Neural cell (in vitro differentiated cells): ENCODE measurements around the gene GTPBP4.
A peak's percentile ranks its signal among the peaks of the same experiment; 100 is the strongest.

ENCODE experiments used
- CTCF ChIP-seq: fragments of 450-650 bp; IDR thresholded peaks from 2 replicates; pipeline ENCODE4 v1.5.1; 2014; ENCODE audit warnings: antibody characterized with exemption, mild to moderate bottlenecking, moderate library complexity; ENCODE audit not compliant: poor library complexity, severe bottlenecking
- EP300 ChIP-seq: fragments of 450-650 bp; conservative IDR thresholded peaks from 2 replicates; pipeline ENCODE4 v1.6.1; 2014; ENCODE audit warnings: antibody characterized with exemption, mild to moderate bottlenecking, moderate library complexity; ENCODE audit not compliant: poor library complexity, severe bottlenecking
- EZH2 ChIP-seq: fragments of 200-600, 300-800 bp; shearing (Covaris generic), sonication (generic); IDR thresholded peaks from 2 replicates; pipeline ENCODE4 v1.6.1; 2014; ENCODE audit warnings: antibody characterized with exemption, low read length, borderline replicate concordance, mild to moderate bottlenecking; ENCODE audit not compliant: insufficient read depth, poor library complexity, severe bottlenecking
- TF ChIP-seq, protein P1 (sequence below): IDR thresholded peaks from 2 replicates; pipeline ENCODE4 v1.6.1; 2012; ENCODE audit warnings: borderline replicate concordance

GRCh38 chr10:1056326-1057105, 68.3 kb downstream of the GTPBP4 start, which contains the start of gene WDR37:
- TF ChIP-seq CTCF (peak; percentile 10), EZH2 (no peak), EP300 (peak; percentile 65)
- TF ChIP-seq, protein P1, sequence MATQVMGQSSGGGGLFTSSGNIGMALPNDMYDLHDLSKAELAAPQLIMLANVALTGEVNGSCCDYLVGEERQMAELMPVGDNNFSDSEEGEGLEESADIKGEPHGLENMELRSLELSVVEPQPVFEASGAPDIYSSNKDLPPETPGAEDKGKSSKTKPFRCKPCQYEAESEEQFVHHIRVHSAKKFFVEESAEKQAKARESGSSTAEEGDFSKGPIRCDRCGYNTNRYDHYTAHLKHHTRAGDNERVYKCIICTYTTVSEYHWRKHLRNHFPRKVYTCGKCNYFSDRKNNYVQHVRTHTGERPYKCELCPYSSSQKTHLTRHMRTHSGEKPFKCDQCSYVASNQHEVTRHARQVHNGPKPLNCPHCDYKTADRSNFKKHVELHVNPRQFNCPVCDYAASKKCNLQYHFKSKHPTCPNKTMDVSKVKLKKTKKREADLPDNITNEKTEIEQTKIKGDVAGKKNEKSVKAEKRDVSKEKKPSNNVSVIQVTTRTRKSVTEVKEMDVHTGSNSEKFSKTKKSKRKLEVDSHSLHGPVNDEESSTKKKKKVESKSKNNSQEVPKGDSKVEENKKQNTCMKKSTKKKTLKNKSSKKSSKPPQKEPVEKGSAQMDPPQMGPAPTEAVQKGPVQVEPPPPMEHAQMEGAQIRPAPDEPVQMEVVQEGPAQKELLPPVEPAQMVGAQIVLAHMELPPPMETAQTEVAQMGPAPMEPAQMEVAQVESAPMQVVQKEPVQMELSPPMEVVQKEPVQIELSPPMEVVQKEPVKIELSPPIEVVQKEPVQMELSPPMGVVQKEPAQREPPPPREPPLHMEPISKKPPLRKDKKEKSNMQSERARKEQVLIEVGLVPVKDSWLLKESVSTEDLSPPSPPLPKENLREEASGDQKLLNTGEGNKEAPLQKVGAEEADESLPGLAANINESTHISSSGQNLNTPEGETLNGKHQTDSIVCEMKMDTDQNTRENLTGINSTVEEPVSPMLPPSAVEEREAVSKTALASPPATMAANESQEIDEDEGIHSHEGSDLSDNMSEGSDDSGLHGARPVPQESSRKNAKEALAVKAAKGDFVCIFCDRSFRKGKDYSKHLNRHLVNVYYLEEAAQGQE = no peak
